Prostate gland (tissue), 2 donors: ENCODE measurements around the gene ACTRT2. TPM values are rescaled to one million over a fixed set of nuclear protein-coding genes. Genes with fewer than 3 reads are reported as not detected.

Experiments used
- DNase-seq: peaks from one replicate; pipeline ENCODE4 v3.0.0-alpha.2; 2019; ENCODE audit warnings: low spot score
- H3K27ac ChIP-seq, 2 donors: fragments of 200-600 bp; sonication (generic); 2 replicates each; pipeline ENCODE4 v1.5.1; 2017 to 2019
- H3K27me3 ChIP-seq: fragments of 200-600 bp; sonication (generic); replicated peaks from 2 replicates; pipeline ENCODE4 v1.5.1; 2019; ENCODE audit not compliant: insufficient read depth
- H3K36me3 ChIP-seq, 2 donors: fragments of 200-600 bp; sonication (generic); 1 replicate in 1 of 2; 2 replicates in 1 of 2; pipeline versions ENCODE4 v1.5.1 to v1.8.1; 2017 to 2019
- H3K4me1 ChIP-seq: fragments of 200-600 bp; sonication (generic); replicated peaks from 2 replicates; pipeline ENCODE4 v1.5.1; 2019
- H3K4me3 ChIP-seq, 2 donors: fragments of 200-600 bp; sonication (generic); 2 replicates each; pipeline ENCODE4 v1.5.1; 2017 to 2019
- H3K9me3 ChIP-seq: fragments of 200-600 bp; sonication (generic); 2 replicates; pipeline ENCODE4 v1.5.1; 2017
- POLR2A ChIP-seq: fragments of 450-650 bp; IDR thresholded peaks from one replicate; pipeline ENCODE4 v1.6.1; 2016; ENCODE audit warnings: antibody characterized with exemption, mild to moderate bottlenecking
- POLR2AphosphoS5 ChIP-seq: sonication (generic); formaldehyde crosslinking; IDR thresholded peaks from one replicate; pipeline ENCODE4 v1.6.1; 2017; ENCODE audit warnings: antibody characterized with exemption
- WGBS: methylation state at CpG from one replicate; pipeline ENCODE4 v1.1.5; 2018; 5-methylcytosine and 5-hydroxymethylcytosine counted together
- intact Hi-C: fragments of 100-400 bp; cut with DNase I; formaldehyde crosslinking; loops from one replicate; pipeline ENCODE4 v1.14.2; 2022
- total RNA-seq, 2 donors: library from RNA; depleted of rRNA; stranded (reverse); fragments of >200 nt; gene quantifications; one replicate each; pipeline ENCODE4 v1.1.0, GENCODE V29; 2016
- TF ChIP-seq, protein P1 (sequence below), 4 experiments: fragments of 200-600 bp in 2 of 4; fragments of 450-650 bp in 2 of 4; sonication (generic) in 2 of 4; IDR thresholded peaks; 1 replicate in 3 of 4; 2 replicates in 1 of 4; pipeline ENCODE4 v1.5.1; 2016 to 2019; ENCODE audit warnings: antibody characterized with exemption in 4 of 4, mild to moderate bottlenecking in 2 of 4, moderate library complexity in 2 of 4

The ACTRT2 gene
- total RNA-seq, 2 donors from 2014 or later = 7.2 TPM; not detected in 1

DNA sequence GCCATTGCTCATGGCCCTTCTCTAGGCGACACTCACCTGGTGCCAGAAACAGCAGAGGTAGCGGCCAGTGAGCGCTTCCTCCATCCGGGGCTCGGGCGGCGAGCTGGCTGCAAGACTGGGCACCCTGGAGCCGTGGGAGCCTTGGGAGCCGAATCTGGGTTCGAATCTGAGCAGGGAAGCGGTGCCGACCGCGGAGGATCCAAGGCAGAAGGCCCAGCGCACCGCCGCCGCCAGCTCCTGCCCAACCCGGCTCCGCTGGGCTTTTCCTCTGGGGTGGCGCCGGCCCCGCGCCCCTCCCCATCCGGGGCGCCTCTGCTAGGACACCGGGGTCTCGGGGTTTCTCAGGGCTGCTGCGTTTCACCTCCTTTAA is 46.0 kb downstream of the ACTRT2 start:
- TF ChIP-seq POLR2A (no peak), POLR2AphosphoS5 (no peak)
- TF ChIP-seq, protein P1, sequence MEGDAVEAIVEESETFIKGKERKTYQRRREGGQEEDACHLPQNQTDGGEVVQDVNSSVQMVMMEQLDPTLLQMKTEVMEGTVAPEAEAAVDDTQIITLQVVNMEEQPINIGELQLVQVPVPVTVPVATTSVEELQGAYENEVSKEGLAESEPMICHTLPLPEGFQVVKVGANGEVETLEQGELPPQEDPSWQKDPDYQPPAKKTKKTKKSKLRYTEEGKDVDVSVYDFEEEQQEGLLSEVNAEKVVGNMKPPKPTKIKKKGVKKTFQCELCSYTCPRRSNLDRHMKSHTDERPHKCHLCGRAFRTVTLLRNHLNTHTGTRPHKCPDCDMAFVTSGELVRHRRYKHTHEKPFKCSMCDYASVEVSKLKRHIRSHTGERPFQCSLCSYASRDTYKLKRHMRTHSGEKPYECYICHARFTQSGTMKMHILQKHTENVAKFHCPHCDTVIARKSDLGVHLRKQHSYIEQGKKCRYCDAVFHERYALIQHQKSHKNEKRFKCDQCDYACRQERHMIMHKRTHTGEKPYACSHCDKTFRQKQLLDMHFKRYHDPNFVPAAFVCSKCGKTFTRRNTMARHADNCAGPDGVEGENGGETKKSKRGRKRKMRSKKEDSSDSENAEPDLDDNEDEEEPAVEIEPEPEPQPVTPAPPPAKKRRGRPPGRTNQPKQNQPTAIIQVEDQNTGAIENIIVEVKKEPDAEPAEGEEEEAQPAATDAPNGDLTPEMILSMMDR (IDR thresholded peaks at IDR 0.05) = no peak
- DNase-seq = no peak
- intact Hi-C loops = loop anchor here (2.0 to 5.0 kb wide), 2 partner anchors 215 to 342 kb away; no protein-coding TSS in a partner anchor
- Histone ChIP-seq H3K36me3 (no peaks in the 10 kb centered on the region), H3K4me3 (no peak overlapping the region), H3K27me3 (peaks cover 58% of the 10 kb centered on the region), H3K9me3 (no peaks in the 10 kb centered on the region), H3K4me1 (peaks cover 21% of the 10 kb centered on the region), H3K27ac (no peak overlapping the region)
- WGBS = 24% methylated on average over 29 of the region's 29 CpGs

DNA sequence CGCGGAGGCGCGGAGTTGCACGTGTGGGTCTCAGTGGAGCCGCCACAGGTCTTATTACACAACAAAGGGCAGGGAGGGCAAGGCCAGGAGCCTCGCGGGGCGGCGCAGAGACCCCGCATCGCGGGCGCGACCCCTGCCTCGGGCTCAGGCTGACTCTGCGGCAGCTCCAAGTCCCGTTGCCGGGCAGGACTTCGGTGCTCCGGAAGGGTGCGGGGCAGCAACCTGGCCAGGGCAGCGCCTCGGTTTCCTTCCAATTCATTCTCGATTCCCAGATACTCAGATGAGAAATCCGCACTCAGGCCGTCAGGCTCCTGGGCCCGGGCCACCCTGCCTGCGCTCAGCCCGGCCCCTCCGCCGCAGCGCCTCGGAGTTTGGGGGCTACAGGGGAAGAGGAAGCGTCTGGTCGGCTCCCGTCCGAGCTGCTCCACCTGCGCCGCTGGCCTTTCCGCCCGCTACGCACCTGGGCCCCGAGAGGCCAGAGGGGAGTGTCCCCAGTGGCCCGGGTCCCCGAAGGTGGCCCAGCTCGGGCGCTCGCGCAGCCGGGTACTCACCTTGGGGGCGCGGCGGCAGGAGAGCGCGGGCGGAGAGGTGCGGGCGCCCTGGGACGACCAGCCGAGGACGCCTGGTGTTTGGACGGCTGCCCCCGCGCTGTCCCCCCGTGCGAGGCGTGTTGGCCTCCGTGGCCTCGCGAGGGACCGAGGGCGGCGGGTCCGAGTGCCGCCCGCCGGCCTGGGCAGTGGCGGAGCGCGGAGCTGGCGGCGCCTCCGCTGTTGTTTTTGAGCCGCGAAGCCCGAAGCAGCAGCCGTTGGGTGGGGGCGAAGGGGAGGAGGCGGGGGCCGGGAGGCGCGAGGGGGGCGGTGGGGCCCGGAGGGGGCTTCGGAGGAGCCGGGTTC is 46.6 kb downstream of the ACTRT2 start:
- no peak for DNase-seq
- no peak for TF ChIP-seq POLR2A
- TF ChIP-seq, protein P1 (IDR thresholded peaks at IDR 0.05) = no peak
- TF ChIP-seq POLR2AphosphoS5 = no peak
- Histone ChIP-seq H3K4me1 (peaks cover 21% of the 10 kb centered on the region), H3K36me3 (no peaks in the 10 kb centered on the region), H3K9me3 (no peaks in the 10 kb centered on the region), H3K27me3 (peaks cover 58% of the 10 kb centered on the region), H3K27ac (no peak overlapping the region), H3K4me3 (peak overlapping the region; percentile 7 to 27)
- WGBS = 2% methylated on average over 81 of the region's 97 CpGs
- intact Hi-C loops = loop anchor here (2.0 to 5.0 kb wide), 2 partner anchors 214 to 341 kb away; no protein-coding TSS in a partner anchor

DNA sequence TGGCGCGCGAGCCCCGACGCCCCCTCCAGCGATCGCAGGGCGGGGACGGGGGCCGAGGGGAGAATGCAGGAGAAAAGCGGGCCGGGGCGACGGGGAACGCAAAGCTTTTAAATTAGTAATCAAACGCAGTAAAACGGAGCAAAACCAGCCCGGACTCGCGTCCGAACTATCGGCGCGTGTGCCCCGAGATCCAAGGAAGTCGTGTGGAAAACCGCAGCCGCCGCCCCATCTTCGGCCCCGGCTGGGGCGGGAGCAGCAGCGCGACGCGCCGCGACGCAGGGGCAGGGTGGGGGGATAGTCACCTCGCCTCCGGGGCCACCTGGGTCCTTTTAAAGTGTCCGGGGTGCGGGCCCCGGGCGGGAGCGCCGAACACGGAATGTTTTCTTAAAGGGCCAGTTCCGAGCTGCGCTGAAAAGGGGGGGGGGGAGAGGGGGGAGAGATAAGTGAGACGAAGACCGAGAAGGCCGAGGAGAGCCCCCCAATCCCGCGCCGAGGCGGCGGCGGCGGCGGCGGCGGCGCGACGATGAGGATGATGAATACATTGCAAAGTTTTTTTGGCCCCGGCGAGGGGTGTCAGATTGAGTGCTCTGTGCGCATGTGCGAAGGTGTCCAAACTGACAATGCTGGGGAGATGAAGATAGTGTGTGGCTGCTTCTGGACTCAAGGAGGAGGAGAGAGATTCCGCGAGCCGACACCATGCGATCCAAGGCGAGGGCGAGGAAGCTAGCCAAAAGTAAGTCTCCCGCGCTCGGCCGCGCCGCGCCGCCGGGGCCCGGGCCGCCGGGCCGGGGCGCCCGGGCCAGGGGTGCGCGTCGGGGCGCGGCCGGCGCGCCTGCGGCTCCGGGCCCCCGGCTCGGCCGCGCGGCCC is 47.5 kb downstream of the ACTRT2 start, which contains the start of gene PRDM16:
PRDM16 (plus strand) TSS at position 640 of the 868 bp plus-strand sequence; CDS start at position 697, 57 bp downstream.
- H3K4me3 ChIP-seq = peak within 1 kb of the TSS; percentile 61 to 69
- H3K27me3 ChIP-seq = peaks cover 56% of the 10 kb centered on the region
- WGBS = 1% methylated on average over 89 of the region's 106 CpGs
- H3K4me1 ChIP-seq = peaks cover 16% of the 10 kb centered on the region
- no peaks in the 10 kb centered on the region for H3K9me3 ChIP-seq
- TF ChIP-seq, protein P1 (IDR thresholded peaks at IDR 0.05) = no peak
- TF ChIP-seq POLR2AphosphoS5 = peak; percentile 43
- peak; percentile 57 for DNase-seq
- no peaks in the 10 kb centered on the region for H3K36me3 ChIP-seq
- intact Hi-C loops = loop anchor here (5.0 kb wide), 1 partner anchor 214 kb away; no protein-coding TSS in a partner anchor
- peak within 1 kb of the TSS; percentile 26 to 52 for H3K27ac ChIP-seq

DNA sequence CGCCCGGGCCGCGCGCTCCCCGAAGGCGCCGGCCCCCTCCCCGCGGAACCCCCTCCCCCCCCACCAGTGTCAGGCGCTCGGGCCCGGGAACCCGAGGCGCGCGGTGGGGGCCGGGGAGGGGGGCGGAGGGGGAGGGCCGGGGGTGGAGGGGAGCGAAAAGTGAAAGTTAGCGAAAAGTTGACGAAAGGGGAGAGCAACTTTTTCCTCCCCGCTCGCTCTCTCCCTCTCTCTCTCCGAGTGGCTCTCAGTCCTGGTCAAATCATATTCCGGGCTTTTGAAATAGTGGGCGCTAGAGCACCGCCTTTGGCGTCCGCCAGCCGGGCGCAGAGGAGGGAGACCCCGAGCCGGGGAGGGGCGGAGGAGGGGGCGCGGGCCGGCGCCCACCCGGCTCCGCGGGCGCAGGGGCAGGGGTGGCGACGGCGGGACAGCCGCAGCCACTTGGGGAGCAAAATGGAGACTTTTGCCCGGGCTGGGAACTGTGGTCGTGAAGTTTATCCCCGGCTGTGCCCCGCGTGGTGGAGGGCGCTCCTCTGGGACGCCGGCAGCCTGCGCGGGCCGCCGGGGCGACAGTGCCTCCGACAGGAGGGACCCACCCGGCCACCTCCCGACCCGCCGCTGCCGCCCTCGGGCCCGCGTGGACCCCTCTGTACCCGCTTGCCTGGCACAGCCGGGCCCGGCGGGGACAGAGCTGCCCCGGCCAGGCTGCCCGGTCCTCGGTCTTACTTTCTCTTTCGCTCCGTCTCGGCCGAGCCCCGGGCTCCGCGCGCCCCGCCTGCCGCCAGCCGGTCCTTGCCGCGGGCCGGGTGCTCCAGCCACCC is 48.4 kb downstream of the ACTRT2 start:
- intact Hi-C loops = loop anchor here (5.0 to 10.0 kb wide), 2 partner anchors 155 to 213 kb away; no protein-coding TSS in a partner anchor
- Histone ChIP-seq H3K4me3 (peak overlapping the region; percentile 61 to 69), H3K27ac (peak overlapping the region; percentile 26 to 52), H3K36me3 (no peaks in the 10 kb centered on the region), H3K9me3 (no peaks in the 10 kb centered on the region), H3K4me1 (peaks cover 12% of the 10 kb centered on the region), H3K27me3 (peaks cover 51% of the 10 kb centered on the region)
- under 1% methylated on average over 47 of the region's 91 CpGs for WGBS
- peak; percentile 49 for DNase-seq
- TF ChIP-seq POLR2AphosphoS5 = no peak
- TF ChIP-seq, protein P1 (IDR thresholded peaks at IDR 0.05) = peak in 3 of 4 experiments; percentile 14 to 47 (median 42)
